Thoracic aorta (tissue), 2 donors: ENCODE results near the gene MYO9A. TPM values are rescaled to one million over a fixed set of nuclear protein-coding genes. Genes with fewer than 3 reads are reported as not detected.

Experiments
- ATAC-seq: fragments of 150-250 bp; one replicate; pipeline ENCODE4 v1.8.0; 2017; ENCODE audit warnings: low read depth; ENCODE audit not compliant: insufficient number of reproducible peaks, low FRiP score
- DNase-seq: peaks from one replicate; pipeline ENCODE4 v3.0.0-alpha.2; 2020; ENCODE audit warnings: low spot score
- H3K27ac ChIP-seq, 2 donors: fragments of 200-600 bp; sonication (generic); 1 replicate in 1 of 2; 2 replicates in 1 of 2; pipeline ENCODE4 v1.5.1; 2016; ENCODE audit warnings: mild to moderate bottlenecking in 2 of 2, moderate library complexity in 2 of 2
- H3K27me3 ChIP-seq: fragments of 200-600 bp; sonication (generic); replicated peaks from 2 replicates; pipeline ENCODE4 v1.6.0; 2016; ENCODE audit warnings: mild to moderate bottlenecking; ENCODE audit not compliant: insufficient read depth
- H3K36me3 ChIP-seq: fragments of 200-600 bp; sonication (generic); one replicate; pipeline ENCODE4 v1.5.1; 2016
- H3K4me1 ChIP-seq, 2 donors: fragments of 200-600 bp; sonication (generic); 1 replicate in 1 of 2; 2 replicates in 1 of 2; pipeline versions ENCODE4 v1.5.1 to v1.6.0; 2016; ENCODE audit warnings: low read depth in 2 of 2, mild to moderate bottlenecking in 1 of 2; ENCODE audit not compliant: control insufficient read depth in 1 of 2
- H3K4me3 ChIP-seq: fragments of 200-600 bp; sonication (generic); 2 replicates; pipeline ENCODE4 v1.5.1; 2016; ENCODE audit warnings: mild to moderate bottlenecking
- H3K9me3 ChIP-seq: fragments of 200-600 bp; sonication (generic); 2 replicates; pipeline ENCODE4 v1.5.1; 2016
- CTCF ChIP-seq: fragments of 200-600 bp; sonication (generic); IDR thresholded peaks from one replicate; pipeline ENCODE4 v1.5.1; 2019; ENCODE audit warnings: antibody characterized with exemption
- total RNA-seq, 2 donors: library from RNA; depleted of rRNA; stranded (reverse); fragments of >200 nt; gene quantifications; one replicate each; pipeline versions ENCODE4 v1.1.0 to v1.2.3, GENCODE V29; 2016

The MYO9A gene
- total RNA-seq, 2 donors from 2014 or later, result 48.2 to 57.4 TPM

GRCh38 chr15:71921191-71921590 lies 196.8 kb downstream of the MYO9A start:
- Histone ChIP-seq H3K4me1 (no peaks in the 10 kb centered on the region), H3K36me3 (no peaks in the 10 kb centered on the region), H3K27ac (no peak overlapping the region), H3K27me3 (no peaks in the 10 kb centered on the region), H3K9me3 (no peaks in the 10 kb centered on the region), H3K4me3 (no peak overlapping the region)
- TF ChIP-seq CTCF, result no peak
- ATAC-seq, result no peak
- no peak for DNase-seq

- DNase-seq, result no peak
- Histone ChIP-seq H3K27me3 (no peaks in the 10 kb centered on the region), H3K4me1 (no peaks in the 10 kb centered on the region), H3K9me3 (no peaks in the 10 kb centered on the region), H3K36me3 (no peaks in the 10 kb centered on the region), H3K4me3 (no peak overlapping the region), H3K27ac (no peak overlapping the region)
- TF ChIP-seq CTCF, result no peak
- no peak for ATAC-seq
These were observed 197.4 kb downstream of the MYO9A start for GRCh38 chr15:71920573-71920972.

GRCh38 chr15:71916834-71917233 lies 201.1 kb downstream of the MYO9A start:
- DNase-seq, result no peak
- no peak for TF ChIP-seq CTCF
- Histone ChIP-seq H3K9me3 (no peaks in the 10 kb centered on the region), H3K36me3 (no peaks in the 10 kb centered on the region), H3K4me3 (no peak overlapping the region), H3K4me1 (no peaks in the 10 kb centered on the region), H3K27ac (no peak overlapping the region), H3K27me3 (no peaks in the 10 kb centered on the region)
- no peak for ATAC-seq

GRCh38 chr15:71914092-71914491 lies 203.9 kb downstream of the MYO9A start:
- ATAC-seq (no peak), DNase-seq (no peak)
- H3K4me1 ChIP-seq, result no peaks in the 10 kb centered on the region
- no peaks in the 10 kb centered on the region for H3K36me3 ChIP-seq
- no peak overlapping the region for H3K4me3 ChIP-seq
- H3K9me3 ChIP-seq, result no peaks in the 10 kb centered on the region
- no peaks in the 10 kb centered on the region for H3K27me3 ChIP-seq
- no peak for TF ChIP-seq CTCF
- no peak overlapping the region for H3K27ac ChIP-seq

GRCh38 chr15:71899674-71900073 lies 218.3 kb downstream of the MYO9A start:
- Histone ChIP-seq H3K27me3 (no peaks in the 10 kb centered on the region), H3K4me1 (no peaks in the 10 kb centered on the region), H3K36me3 (peaks cover 31% of the 10 kb centered on the region), H3K9me3 (no peaks in the 10 kb centered on the region), H3K27ac (no peak overlapping the region), H3K4me3 (no peak overlapping the region)
- no peak for DNase-seq
- ATAC-seq, result no peak
- TF ChIP-seq CTCF, result no peak
